Hepatic stellate cell (primary cell): ENCODE results near the gene ARMC12.

Experiments used
- DNase-seq: peaks from one replicate; pipeline ENCODE4 v3.0.0; 2011; ENCODE audit warnings: low spot score

ARMC12 gene

DNA sequence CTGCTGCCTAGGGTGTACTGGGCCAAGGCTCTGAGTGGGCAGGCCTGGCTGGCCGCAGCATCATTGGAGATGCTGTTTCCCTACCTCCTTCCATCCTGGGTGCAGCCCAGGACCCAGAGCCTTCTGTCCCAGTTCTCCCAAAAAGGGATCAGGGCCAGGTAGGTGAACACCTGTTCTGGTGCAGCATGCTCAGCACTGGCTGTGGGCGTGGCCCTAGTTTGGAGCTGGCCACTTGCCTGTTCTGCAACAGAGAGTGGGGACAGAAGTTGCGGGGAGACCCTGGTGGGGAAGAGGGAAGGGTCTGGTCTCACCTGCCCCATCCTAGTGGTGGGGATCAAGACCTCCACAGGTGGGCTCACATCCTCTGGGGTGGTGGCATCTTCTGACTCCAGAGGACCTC is 1.4 kb upstream of the ARMC12 start:
- no peak for DNase-seq

DNA sequence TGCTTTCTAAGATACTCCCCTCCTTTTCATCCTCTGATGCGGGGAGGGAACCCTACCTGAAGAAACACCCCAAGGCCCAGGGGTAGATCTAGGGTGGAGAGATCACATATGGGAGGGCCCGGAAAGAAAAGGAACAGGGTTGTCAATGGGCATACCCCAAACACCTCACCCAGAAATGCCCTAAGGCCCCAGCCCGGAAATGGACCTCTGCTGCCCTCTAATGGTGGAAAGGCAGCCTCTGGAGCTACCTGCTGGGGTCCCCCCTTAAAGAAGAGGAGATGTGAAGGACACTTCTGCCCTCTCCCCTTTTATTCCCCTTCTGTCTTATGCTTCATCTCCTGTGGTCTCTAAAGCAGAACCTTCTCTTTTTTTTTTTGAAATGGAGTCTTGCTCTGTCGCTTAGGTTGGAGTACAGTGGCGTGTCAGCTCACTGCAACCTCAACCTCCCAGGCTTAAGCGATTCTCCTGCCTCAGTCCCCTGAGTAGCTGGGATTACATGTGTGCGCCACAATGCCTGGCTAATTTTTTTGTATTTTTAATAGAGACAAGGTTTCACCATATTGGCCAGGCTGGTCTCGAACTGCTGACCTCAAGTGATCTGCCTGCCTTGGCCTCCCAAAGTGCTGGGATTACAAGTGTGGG is 458 bp upstream of the ARMC12 start:
- peak; percentile 73 for DNase-seq

DNA sequence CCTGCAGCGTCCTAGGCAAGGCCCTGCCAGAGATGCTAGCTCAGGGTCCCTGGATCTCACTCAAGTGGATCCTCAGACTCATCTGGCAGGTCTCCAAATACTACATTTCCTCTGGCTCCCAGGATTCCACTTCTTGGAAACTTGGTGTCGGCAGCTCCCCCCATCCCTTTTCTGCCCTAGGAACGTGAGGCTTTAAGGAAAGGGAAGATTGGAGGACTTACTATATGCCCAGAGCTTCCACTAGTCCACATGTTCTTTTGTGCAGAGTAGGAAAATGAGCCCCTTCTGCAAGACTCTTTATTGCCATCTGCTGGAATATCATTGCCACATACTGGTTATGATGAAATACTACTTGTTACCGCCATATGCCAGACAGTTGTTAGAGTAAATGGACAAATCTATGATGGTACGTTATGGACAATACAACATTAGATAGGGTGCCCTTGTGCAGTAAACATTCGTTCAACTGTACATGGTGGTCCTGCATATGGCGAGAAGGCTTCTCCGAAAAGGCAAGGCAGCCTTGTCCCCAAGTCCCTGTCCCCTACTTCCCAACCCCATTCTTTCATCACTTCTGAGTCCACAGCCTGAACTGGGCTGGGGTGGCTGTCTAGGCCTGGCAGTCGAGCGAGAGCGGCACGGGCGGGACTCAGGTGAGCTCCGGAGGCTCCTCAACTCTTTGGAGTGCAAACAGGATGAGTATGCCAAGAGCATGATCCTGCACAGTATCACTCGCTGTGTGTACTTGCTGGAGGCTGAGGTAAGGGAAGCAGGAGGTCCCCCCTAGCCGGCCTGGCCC is 780 bp downstream of the ARMC12 start:
- DNase-seq, result peak; percentile 85

DNA sequence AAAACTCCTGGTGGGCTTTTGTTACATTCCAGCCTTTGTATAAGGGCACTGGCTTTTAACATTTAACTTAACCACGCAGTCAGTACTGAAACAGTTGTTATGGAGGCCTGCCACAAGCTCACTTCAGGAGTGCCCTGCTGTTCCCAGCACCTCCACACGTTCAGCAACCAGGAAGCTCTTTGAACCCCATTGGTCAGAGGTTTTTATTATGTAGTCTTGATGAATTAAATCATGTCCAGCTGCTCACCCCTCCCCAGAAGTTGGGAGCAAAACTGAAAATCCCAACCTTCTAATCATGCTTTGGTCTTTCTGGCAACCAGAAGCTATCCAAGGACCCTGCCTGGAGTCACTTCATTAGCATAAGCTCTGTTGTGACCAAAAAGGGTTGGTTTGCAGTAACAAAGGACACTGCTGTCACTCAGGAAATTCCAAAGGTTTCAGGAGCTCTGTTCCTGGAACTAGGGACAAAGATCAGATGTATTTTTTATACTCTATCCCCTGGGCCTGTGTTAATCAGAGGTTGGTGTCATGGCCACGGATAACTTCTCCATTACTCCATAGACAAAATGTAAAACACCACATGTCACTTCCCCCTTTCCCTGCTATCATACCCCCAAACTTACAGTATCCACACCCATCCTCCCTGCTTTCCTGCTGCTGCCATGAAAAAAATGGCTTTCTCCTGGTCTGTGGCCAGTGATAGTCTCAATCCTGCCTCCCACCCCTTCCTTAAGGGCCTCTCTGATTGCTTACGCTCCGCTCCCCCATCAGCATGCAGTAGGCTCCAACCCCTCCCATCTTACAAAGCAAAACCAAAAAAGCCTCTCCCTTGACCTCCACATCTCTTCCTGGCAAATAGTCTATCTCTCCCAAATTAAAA is 3.1 kb downstream of the ARMC12 start:
- no peak for DNase-seq

DNA sequence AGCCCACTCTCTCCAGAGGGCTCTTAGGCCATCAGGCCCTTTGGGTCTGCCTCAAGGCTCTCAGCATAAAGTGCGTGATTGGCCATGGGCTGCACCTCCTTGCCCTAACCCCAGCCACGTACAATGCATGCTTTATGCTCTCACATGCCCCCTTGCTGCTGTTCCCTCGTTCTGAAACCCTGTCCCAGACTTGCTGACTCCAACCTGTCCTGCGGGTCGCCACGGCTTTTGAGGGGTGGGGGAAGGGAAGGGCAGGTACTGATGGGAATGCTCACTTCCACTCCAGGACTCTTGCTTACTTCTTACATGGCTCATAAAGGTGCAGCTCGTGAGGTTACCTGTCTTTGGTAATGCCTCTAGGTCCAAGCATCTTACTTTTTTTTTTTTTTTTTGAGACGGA is 6.0 kb downstream of the ARMC12 start:
- DNase-seq, result no peak

DNA sequence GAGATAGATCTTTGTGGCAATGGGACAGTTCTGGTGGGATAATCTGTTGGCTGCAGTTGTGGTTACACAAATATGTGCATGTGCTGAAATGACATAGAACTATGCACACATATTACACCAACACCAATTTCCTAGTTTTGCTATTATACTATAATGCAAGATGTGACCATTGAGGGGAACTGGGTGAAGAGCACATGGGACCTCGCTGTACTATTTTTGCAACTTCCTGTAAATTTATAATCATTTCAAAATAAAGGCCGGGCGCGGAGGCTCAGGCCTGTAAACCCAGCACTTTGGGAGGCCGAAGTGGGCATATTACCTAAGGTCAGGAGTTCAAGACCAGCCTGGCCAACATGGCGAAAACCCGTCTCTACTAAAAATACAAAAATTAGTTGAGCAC is 8.7 kb downstream of the ARMC12 start:
- no peak for DNase-seq

DNA sequence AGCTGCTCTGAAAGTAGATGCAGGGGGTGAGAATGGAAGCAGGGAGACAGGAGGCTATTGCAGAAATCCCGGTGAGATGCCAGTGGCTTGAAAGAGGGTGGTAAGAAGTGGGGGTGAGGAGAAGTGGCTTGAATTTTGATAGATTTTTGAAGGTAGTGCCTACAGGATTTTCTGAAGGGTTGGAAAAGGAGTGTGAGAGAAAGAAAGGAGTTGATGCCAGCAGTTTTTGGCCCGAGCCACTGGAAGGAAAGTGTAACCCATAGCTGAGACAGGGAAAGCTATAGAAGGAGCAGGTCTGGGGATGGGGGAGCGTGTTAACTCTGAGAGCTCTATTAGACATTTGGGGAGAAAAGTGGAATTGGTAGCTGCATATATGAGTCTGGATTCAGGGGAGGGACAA is 9.7 kb downstream of the ARMC12 start:
- no peak for DNase-seq

DNA sequence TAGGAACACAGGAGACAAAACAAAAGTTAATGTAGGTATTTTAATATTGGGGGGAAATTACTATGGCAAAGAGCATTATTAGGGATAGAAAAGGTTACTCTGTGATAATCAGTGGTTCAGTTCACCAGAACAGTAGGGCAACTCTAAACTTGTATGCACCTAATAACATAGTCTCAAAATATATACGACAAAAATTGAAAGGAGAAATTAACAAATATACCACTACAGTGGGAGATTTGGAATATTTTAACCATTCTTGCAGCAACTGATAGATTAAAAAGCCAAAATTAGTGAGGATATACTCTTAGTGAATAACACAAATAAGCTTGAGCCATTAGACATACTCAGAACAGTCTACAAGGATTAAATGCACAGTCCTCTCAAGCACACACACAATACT is 11.0 kb downstream of the ARMC12 start:
- no peak for DNase-seq

DNA sequence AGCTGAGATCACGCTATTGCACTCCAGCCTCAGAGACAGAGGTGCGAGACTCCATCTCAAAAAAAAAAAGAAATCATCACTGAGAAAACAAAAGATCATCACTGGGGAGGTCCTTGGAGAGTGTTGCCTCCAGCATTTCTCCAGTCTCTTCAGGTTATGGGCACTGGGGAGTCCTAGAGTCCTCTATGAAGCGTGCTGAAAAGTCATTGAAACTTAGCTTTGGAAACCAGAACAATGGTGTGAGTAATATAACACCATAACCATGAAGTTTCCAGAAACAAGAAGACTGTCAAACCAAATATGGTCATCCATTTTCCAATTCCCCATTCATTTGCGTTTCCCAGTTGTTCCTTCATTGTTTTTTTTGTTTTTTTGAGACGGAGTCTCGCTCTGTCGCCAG is 13.7 kb downstream of the ARMC12 start:
- no peak for DNase-seq

DNA sequence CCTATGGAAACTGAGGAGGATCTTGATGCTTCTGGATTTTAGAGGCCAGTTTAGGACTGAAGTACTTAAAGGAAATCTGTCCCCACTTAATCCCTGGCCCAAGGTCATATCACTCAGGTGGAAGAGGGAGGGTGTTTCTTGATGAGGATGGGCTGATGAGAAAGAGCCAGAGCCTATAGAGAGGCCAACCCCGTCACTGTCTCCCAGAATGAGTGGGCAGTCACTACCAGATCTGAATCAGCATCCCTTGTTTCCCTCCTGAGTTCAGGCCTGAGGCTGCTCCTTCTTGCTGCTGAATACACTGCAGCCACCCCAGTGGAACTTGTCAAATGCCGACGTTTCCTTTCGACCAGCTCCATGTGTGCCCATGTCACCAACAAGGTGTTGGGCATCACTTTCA is 14.8 kb downstream of the ARMC12 start:
- no peak for DNase-seq

DNA sequence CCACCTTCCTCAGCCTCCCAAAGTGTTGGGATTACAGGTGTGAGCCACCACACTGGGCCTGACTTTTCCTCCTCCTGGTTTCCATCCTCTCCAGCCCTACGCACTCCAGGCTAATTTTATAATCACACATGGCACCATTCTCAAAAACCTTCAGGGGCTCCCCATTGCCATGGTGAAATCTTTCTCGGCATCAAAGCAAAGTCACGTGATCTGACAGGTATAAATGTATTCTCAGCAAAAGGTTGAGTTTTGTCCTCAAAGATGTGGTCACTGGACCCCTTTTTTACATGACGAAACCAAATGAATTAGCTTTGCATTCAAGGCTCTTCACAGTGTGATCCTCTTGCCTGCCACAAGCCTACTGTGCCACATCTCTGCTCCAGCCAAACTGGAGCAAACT is 15.5 kb downstream of the ARMC12 start:
- DNase-seq, result no peak

DNA sequence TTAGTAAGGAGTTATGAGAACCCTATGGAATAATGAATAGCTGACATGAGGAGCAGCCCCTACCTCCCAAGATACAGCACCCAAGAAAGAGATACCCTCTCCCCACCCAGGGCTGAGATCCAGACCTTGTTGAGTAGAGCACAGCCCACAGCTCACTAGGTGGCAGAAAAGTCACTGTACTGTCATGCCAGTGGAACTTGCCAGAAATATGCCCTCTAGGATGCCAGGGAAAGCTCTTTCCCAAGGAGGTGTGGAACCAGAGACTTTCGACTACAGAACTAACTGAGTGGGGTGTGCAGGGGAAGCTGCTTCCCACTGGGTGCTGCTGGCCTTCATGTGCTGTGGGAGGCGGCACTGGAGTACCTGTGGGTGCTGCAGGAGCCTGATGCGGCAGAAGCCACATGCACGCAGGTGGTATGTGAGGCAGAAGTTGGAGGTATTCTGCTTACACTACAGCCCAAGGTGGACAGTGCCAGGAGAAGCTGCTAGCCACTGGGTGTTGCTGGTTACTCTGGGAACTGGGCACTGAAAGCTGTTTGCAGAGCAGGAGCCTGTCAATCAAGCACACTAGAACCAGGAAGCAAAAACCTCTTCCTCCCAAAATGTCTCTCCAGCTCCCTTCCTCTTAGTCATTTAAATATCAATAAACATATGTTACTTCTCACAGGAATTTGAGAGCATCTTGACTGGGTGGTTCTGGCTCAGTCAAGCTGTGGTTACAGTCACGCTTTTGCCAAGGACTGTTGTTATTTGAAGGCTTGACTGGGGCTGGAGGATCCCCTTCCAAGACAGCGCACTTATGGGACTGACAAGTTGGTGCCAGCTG is 17.8 kb downstream of the ARMC12 start:
- DNase-seq, result peak; percentile 54

DNA sequence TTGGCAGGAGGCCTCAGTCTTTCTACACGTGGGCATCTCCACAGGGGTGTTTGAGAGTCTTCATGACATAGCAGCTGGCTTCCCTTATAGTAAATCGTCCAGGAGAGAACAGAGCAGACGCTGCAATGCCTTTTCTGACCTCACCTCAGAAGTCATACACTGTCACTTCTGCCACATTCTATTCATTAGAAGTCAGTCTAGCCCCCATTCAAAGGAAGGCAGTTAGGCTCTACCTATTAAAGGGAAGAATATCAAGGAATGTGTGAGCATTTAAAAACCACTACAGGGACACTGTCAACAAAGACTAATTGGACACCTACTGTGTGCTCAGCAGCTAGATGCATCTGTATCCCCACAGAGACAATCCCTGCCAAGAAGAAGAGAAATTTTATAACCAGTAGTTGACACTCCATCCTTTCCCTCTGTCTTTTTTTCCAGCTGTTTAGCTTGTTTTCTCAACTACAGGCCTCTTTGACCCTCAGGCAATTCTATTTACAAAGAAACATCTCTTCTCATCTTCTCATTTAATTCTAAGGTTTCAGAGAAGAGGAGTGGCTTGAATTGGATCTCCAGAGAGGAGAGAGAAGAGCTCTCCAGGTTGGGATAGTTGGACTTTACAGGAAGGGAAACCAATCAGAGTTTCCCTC is 18.6 kb downstream of the ARMC12 start:
- DNase-seq, result no peak

DNA sequence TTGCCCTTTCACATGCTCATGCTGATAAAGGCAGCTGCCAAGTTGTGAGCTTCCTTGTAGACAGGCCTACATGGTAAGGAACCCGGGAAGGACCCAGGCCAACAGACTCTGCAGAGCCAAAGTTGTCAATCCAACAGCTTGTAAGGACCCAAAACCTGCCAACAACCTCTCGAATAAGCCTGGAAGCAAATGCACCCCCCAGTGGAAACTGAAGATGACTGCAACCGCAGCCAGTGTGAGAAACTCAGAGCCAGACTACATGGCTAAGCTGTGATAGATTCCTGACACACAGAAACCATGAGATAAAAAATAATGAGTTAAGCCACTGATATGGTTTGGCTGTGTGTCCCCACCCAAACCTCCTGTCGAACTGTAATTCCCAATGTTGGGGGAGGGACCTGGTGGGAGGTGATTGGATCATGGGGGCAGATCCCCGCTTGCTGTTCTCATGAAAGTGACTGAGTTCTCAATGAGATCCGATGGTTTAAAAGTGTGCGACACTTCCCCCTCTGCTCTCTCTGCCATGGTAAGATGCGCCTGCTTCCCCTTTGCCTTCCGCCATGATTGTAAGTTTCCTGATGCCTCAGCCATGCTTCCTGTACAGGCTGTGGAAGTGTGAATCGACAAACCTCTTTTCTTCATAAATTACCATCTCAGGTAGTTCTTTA is 20.8 kb downstream of the ARMC12 start:
- DNase-seq, result no peak

DNA sequence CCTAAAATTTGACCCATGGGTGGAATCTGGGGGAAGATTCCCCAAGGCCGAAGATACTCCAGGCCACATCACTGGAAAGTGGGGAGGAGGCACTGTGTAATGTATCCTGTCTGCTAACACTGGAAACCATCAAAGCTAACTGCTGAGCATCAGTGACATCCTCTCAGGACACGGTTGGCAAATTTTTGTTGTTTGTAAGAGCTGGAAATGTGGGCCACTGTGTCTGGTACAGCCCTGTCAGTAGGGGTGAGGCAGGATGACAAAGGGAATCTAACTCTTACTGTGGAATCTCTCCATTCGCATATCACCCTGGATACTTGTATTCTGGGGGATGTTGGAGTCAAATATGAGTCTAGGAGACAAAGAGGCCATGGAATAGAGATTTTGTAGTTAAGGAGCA is 22.6 kb downstream of the ARMC12 start:
- no peak for DNase-seq

DNA sequence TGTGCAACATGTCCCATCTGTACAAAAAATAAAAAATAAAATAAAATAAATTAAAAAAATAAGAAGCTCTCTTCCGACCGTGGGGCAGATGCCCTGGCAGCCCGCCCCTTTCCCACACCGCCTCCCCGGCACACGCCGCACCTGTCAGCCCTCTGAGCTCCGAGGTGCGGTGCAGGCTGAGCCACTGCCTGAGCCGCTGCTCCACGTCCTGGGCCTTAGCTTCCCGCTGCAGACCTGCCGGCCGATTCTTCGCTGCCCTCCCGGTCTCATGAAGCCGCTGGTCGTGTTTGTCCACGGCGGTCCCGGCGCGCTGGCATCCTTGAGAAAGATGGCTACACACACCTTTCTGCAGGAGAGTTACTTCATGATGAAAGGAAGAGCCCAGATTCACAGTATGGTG is 28.9 kb downstream of the ARMC12 start:
- DNase-seq, result no peak

DNA sequence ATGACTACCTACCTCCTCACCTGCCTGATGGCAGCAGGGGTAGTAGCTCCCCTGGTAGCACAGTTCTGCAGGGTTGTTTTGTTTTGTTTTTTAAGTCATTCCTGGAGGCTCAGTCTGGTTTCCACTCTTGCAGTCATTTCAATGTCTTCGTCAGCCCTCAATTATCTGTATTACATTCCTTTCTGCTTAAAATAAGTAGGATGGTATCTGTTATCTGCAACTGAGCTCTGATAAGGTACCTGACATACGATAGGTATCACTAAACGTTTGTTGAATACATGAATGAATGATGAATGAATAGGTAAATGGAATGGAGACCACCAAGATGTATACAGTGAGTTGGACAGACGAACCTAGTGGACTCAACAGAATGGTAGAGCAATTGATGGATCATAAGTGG is 32.4 kb downstream of the ARMC12 start:
- no peak for DNase-seq

DNA sequence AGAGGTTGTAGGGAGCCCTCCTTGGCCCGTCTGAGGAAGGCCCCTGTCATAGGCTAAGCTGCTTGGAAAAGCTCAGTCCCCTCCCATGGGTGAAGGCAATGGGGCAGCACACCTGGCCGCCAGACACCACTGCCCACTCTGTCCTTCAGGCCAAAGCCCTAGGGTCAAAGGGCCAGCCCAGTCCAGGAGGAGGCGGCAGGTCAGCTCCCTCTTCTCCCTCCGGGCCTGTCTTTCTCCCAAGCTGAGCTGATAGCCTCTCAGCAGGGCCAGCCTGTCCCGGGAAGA is 34.5 kb downstream of the ARMC12 start:
- no peak for DNase-seq

DNA sequence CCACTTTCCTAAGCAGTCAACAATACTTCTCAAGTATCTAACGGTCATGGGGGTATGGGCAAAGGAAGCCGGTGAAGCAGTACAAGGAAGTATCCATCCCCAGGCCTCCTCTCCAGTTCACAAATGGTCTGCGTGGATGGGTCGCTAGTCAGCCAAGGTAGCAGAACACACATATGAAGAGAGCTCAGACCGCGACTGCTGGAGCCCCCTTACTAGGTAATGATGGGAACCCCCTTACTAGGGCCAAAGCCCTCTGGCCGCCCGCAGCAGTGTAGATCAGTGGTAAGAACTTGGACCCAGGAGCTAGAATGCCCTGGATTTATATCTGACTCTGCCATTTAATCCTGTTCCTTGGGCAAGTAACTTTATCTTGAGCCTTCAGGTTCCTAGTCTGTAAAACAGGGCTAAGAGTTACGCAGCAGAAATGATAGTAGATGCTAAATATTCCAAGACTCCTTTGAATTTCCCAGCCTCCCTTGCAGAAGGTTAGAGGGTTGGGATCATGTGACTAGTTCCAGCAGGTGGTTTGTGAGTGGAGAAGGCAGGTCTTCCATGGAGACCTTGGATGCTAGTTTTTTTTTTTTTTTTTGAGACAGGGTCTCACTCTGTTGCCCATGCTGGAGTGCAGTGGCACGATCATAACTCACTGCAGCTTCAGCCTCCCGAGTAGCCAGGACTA is 37.4 kb downstream of the ARMC12 start:
- no peak for DNase-seq

DNA sequence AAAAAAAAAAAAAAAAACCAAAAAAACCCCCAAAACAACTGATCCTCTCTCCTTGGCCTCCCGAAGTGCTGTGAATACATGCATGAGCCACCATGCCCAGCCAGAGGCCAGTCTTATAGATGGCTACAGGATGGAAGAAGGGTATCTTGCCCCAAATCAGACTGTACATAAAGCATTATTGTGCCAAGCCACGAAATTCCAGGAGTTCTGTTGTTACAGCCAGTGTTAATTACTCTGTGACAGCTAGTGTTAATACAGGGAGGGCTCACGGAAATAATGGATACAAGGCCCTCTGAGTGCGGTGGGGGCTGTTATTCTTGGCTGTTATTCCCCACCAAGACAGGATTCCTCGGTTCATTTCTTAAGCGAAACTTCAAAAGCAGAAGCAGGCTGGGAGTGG is 38.2 kb downstream of the ARMC12 start:
- DNase-seq, result no peak
